Right lobe of liver (tissue), 6 donors: Measurements from ENCODE around the gene LPO. TPM values are rescaled to one million over a fixed set of nuclear protein-coding genes. Genes with fewer than 3 reads are reported as not detected.

Experiments used
- ATAC-seq, 4 donors: fragments of 200-7000 bp; cut with Tn5 transposase; one replicate each; pipeline ENCODE4 v1.9.1; 2020; ENCODE audit warnings: mild to moderate bottlenecking in 4 of 4, moderate library complexity in 4 of 4
- DNase-seq, 3 donors: peaks; one replicate each; pipeline ENCODE4 v3.0.0-alpha.2; 2020
- H3K27ac ChIP-seq, 3 donors: fragments of 200-600 bp; one replicate each; pipeline ENCODE4 v1.8.0; 2022
- H3K27me3 ChIP-seq, 2 donors: fragments of 200-600 bp; one replicate each; pipeline ENCODE4 v1.8.0; 2022
- H3K36me3 ChIP-seq, 4 donors: fragments of 200-600 bp; sonication (generic) in 1 of 4; one replicate each; pipeline versions ENCODE4 v1.5.1 to v1.8.0; 2017 to 2022; ENCODE audit warnings: control low read depth in 1 of 4
- H3K4me1 ChIP-seq, 4 donors: fragments of 200-600 bp; sonication (generic) in 1 of 4; one replicate each; pipeline versions ENCODE4 v1.5.1 to v1.8.0; 2017 to 2022; ENCODE audit warnings: control low read depth in 1 of 4
- H3K4me3 ChIP-seq, 3 donors: fragments of 200-600 bp; one replicate each; pipeline ENCODE4 v1.8.0; 2022
- H3K9me3 ChIP-seq, 4 donors: fragments of 200-600 bp; sonication (generic) in 1 of 4; one replicate each; pipeline versions ENCODE4 v1.5.1 to v1.8.0; 2017 to 2022; ENCODE audit warnings: control low read depth in 1 of 4
- POLR2A ChIP-seq: fragments of 450-650 bp; IDR thresholded peaks from one replicate; pipeline ENCODE4 v1.6.1; 2017; ENCODE audit warnings: antibody characterized with exemption, mild to moderate bottlenecking
- WGBS: methylation state at CpG from one replicate; pipeline ENCODE4 v1.1.6; 2018; ENCODE audit warnings: low coverage, low lambda C conversion rate; ENCODE audit not compliant: insufficient coverage; ENCODE audit errors: missing lambda C conversion rate; 5-methylcytosine and 5-hydroxymethylcytosine counted together
- intact Hi-C, 2 donors: fragments of 100-400 bp; cut with DNase I; formaldehyde crosslinking; loops; one replicate each; pipeline versions ENCODE4 v1.11.2 to v1.14.1; 2022
- total RNA-seq, 6 experiments: library from RNA; depleted of rRNA in 2 of 6; stranded (reverse); fragments of >200 nt in 2 of 6; fragmentation: NEBNext Ultra II Directional in 3 of 6; extraction: Animal tissue kit (Norgen Biotek cat#: 25700) in 3 of 6; gene quantifications; one replicate each; pipeline versions ENCODE4 v1.1.0 to v1.2.4, GENCODE V29; 2016 to 2023
- TF ChIP-seq, protein P1 (sequence below), 4 donors: fragments of 200-600 bp in 3 of 4; fragments of 450-650 bp in 1 of 4; IDR thresholded peaks; one replicate each; pipeline versions ENCODE4 v1.5.1 to v1.8.0; 2016 to 2022; ENCODE audit warnings: antibody characterized with exemption in 4 of 4, mild to moderate bottlenecking in 2 of 4
- donor health status: DM: no; HTN: yes; CAD: no.
- donor health status: DM: no; HTN: no; CAD: no.
- donor health status: DM: no; HTN: no; CAD: no.
- donor health status: DM: no; HTN: yes; CAD: no.
- donor health status: DM: no; HTN: yes; CAD: no.

The LPO gene
- total RNA-seq, 6 experiments from 2014 or later = not detected

DNA sequence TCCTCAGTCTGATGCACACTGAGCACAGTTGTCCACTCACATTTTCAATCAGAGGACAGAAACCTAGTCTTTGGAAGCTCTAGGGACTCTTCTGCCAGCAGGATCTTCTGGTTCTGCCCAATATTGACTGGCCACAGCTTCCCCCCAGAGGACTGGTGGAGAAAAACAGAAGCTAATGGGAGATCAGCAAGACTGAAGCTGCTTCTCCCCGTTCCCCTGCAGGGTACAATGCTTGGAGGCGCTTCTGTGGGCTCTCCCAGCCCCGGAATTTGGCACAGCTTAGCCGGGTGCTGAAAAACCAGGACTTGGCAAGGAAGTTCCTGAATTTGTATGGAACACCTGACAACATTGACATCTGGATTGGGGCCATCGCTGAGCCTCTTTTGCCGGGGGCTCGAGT is 35.5 kb upstream of the LPO start:
- TF ChIP-seq POLR2A = no peak
- TF ChIP-seq, protein P1, sequence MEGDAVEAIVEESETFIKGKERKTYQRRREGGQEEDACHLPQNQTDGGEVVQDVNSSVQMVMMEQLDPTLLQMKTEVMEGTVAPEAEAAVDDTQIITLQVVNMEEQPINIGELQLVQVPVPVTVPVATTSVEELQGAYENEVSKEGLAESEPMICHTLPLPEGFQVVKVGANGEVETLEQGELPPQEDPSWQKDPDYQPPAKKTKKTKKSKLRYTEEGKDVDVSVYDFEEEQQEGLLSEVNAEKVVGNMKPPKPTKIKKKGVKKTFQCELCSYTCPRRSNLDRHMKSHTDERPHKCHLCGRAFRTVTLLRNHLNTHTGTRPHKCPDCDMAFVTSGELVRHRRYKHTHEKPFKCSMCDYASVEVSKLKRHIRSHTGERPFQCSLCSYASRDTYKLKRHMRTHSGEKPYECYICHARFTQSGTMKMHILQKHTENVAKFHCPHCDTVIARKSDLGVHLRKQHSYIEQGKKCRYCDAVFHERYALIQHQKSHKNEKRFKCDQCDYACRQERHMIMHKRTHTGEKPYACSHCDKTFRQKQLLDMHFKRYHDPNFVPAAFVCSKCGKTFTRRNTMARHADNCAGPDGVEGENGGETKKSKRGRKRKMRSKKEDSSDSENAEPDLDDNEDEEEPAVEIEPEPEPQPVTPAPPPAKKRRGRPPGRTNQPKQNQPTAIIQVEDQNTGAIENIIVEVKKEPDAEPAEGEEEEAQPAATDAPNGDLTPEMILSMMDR (IDR thresholded peaks at IDR 0.05) = no peak
- H3K27ac ChIP-seq = no peak overlapping the region
- H3K27me3 ChIP-seq = no peaks in the 10 kb centered on the region
- DNase-seq (no peak), ATAC-seq (no peak)
- WGBS = 89% methylated on average over 7 of the region's 7 CpGs
- H3K4me3 ChIP-seq = no peak overlapping the region
- H3K9me3 ChIP-seq = no peaks in the 10 kb centered on the region
- intact Hi-C loops = no loop called here
- H3K36me3 ChIP-seq = peaks cover 0 to 6% (median 2%) of the 10 kb centered on the region in 4 donors
- no peaks in the 10 kb centered on the region for H3K4me1 ChIP-seq

- 70% methylated on average over 1 of the region's 5 CpGs for WGBS
- no peak for ATAC-seq
- H3K9me3 ChIP-seq = no peaks in the 10 kb centered on the region
- no peaks in the 10 kb centered on the region for H3K4me1 ChIP-seq
- H3K27me3 ChIP-seq = no peaks in the 10 kb centered on the region
- intact Hi-C loops = no loop called here
- no peak for DNase-seq
- TF ChIP-seq, protein P1 (IDR thresholded peaks at IDR 0.05) = no peak
- TF ChIP-seq POLR2A = no peak
- no peak overlapping the region for H3K4me3 ChIP-seq
- H3K27ac ChIP-seq = no peak overlapping the region
- peaks cover 0 to 6% (median 3%) of the 10 kb centered on the region in 4 donors for H3K36me3 ChIP-seq
Observed at GRCh38 chr17:58204796-58205195, 33.6 kb upstream of the LPO start.

DNA sequence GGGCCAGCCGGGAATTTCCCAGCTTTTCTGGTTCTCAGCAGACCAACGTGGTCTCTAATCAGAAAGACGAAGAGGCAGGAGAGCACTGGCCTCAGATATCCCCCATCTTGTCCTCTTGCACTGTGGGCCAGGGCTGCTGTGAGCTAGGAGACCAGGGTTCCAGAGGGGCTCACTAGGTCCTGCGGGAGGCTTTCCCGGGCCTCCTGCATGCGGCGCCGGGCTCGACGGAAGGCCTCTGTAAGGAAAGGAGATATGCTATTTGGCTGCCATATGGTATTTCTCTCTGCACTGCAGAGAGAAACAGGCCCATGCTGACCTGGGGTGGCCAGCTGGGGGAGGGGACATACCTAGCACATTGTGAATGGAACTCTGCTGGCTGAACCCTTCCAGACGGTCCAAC is 32.4 kb upstream of the LPO start:
- WGBS = 80% methylated on average over 1 of the region's 11 CpGs

DNA sequence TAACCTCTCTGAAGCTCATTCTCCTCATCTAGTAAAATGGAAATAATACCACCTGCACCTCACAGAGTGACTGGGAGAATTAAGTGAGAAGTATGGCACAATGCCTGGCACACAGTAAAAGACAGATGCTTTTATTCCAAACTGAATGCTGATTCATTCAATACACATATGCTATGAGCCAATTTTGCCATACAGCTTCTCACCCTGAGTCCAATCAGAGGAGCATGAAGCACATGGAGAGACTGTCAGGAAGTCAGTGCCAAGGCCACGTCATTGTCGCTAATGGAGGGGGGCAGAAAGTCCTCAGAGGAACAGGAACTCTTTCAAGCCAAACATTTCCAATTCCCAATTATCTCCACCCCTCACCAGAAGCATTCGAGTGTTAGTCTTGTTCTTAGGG is 30.9 kb upstream of the LPO start:
- no peak overlapping the region for H3K27ac ChIP-seq
- ATAC-seq (no peak), DNase-seq (no peak)
- TF ChIP-seq, protein P1 (IDR thresholded peaks at IDR 0.05) = no peak
- no peak for TF ChIP-seq POLR2A
- H3K4me3 ChIP-seq = no peak overlapping the region
- H3K27me3 ChIP-seq = no peaks in the 10 kb centered on the region
- peaks cover 0 to 23% (median 5%) of the 10 kb centered on the region in 4 donors for H3K36me3 ChIP-seq
- no peaks in the 10 kb centered on the region for H3K9me3 ChIP-seq
- 81% methylated on average over 3 of the region's 3 CpGs for WGBS
- no peaks in the 10 kb centered on the region for H3K4me1 ChIP-seq
- intact Hi-C loops = no loop called here

More for the DNA sequence above, 32.4 kb upstream of the LPO start:
- DNase-seq (no peak), ATAC-seq (no peak)
- Histone ChIP-seq H3K4me3 (no peak overlapping the region), H3K27ac (no peak overlapping the region), H3K4me1 (no peaks in the 10 kb centered on the region), H3K9me3 (no peaks in the 10 kb centered on the region), H3K27me3 (no peaks in the 10 kb centered on the region), H3K36me3 (peaks cover 0 to 13% (median 5%) of the 10 kb centered on the region in 4 donors)
- TF ChIP-seq, protein P1 (IDR thresholded peaks at IDR 0.05) = no peak
- no peak for TF ChIP-seq POLR2A
- intact Hi-C loops = no loop called here

DNA sequence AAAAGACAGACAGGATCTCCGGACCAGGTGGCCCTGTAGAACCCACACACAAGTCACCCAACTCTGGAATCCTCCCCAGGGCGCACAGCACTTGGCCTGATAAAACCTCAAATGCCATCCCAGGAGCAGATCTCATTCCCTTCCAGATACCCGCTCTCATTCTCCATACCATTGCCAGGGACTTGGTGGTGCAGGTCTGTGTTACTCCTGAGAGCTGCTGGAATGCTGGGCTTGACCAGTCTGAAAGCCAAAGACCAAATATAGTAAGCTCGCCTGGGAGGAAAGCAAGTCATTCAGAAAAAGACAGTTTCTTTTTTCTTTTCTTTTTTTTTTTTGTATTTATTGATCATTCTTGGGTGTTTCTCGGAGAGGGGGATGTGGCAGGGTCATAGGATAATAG is 30.0 kb upstream of the LPO start:
- Histone ChIP-seq H3K27ac (no peak overlapping the region), H3K36me3 (peaks cover 0 to 31% (median 8%) of the 10 kb centered on the region in 4 donors), H3K27me3 (no peaks in the 10 kb centered on the region), H3K4me1 (no peaks in the 10 kb centered on the region), H3K9me3 (no peaks in the 10 kb centered on the region), H3K4me3 (no peak overlapping the region)
- ATAC-seq (no peak), DNase-seq (no peak)
- TF ChIP-seq POLR2A = no peak
- TF ChIP-seq, protein P1 (IDR thresholded peaks at IDR 0.05) = no peak
- 95% methylated on average over 3 of the region's 5 CpGs for WGBS
- intact Hi-C loops = no loop called here
